G401.6 (cell line): ENCODE results near the gene FHIT.
"Not testable (repeated sequence)": the region's sequence is repeated elsewhere in the genome, so short reads cannot be mapped to it uniquely, and the experiment has no call there.

Source experiments
- FAIRE-seq: peaks from 2 replicates; lab custom pipeline; 2012; peaks lifted over from hg19 to GRCh38; lab: Jason Lieb, UNC

Gene FHIT

GRCh38 chr3:60555686-60556354 is 695.4 kb downstream of the FHIT start:
- FAIRE-seq, result no peak

GRCh38 chr3:60553144-60553543 is 698.1 kb downstream of the FHIT start:
- no peak for FAIRE-seq

GRCh38 chr3:60552581-60552980 is 698.7 kb downstream of the FHIT start:
- no peak for FAIRE-seq

GRCh38 chr3:60551455-60552209 is 699.6 kb downstream of the FHIT start:
- FAIRE-seq, result no peak

GRCh38 chr3:60549863-60550262 is 701.4 kb downstream of the FHIT start:
- no peak for FAIRE-seq

GRCh38 chr3:60542995-60543394 is 708.3 kb downstream of the FHIT start:
- no peak for FAIRE-seq

- FAIRE-seq, result not testable (repeated sequence)
These were observed 711.9 kb downstream of the FHIT start for GRCh38 chr3:60539394-60539793.

GRCh38 chr3:60536420-60536819 is 714.8 kb downstream of the FHIT start:
- no peak for FAIRE-seq

GRCh38 chr3:60531759-60532158 is 719.5 kb downstream of the FHIT start:
- FAIRE-seq, result no peak

GRCh38 chr3:60528651-60529050 is 722.6 kb downstream of the FHIT start:
- FAIRE-seq, result no peak

- no peak for FAIRE-seq
These were observed 727.7 kb downstream of the FHIT start for GRCh38 chr3:60523536-60523935.

- FAIRE-seq, result no peak
These were observed 734.1 kb downstream of the FHIT start for GRCh38 chr3:60517134-60517533.

GRCh38 chr3:60514866-60515265 is 736.4 kb downstream of the FHIT start:
- no peak for FAIRE-seq

GRCh38 chr3:60514085-60514649 is 737.1 kb downstream of the FHIT start:
- no peak for FAIRE-seq

- FAIRE-seq, result no peak
These were observed 738.0 kb downstream of the FHIT start for GRCh38 chr3:60513241-60513640.

GRCh38 chr3:60512506-60512905 is 738.7 kb downstream of the FHIT start:
- no peak for FAIRE-seq

GRCh38 chr3:60509471-60509870 is 741.8 kb downstream of the FHIT start:
- FAIRE-seq, result no peak

- no peak for FAIRE-seq
These were observed 746.3 kb downstream of the FHIT start for GRCh38 chr3:60504827-60505457.

GRCh38 chr3:60501314-60501713 is 749.9 kb downstream of the FHIT start:
- no peak for FAIRE-seq

GRCh38 chr3:60497902-60498301 is 753.4 kb downstream of the FHIT start:
- FAIRE-seq, result no peak

- FAIRE-seq, result no peak
These were observed 760.3 kb downstream of the FHIT start for GRCh38 chr3:60490992-60491391.

- FAIRE-seq, result no peak
These were observed 776.2 kb downstream of the FHIT start for GRCh38 chr3:60475096-60475495.

GRCh38 chr3:60469481-60469880 is 781.8 kb downstream of the FHIT start:
- FAIRE-seq, result no peak
